MM.1S (cell line): ENCODE data around the gene STMP1.

Experiments used
- EZH2 ChIP-seq: fragments of 300-600 bp; sonication (generic); optimal IDR thresholded peaks from 2 replicates; pipeline ENCODE3; 2017; ENCODE audit warnings: low read depth, mild to moderate bottlenecking, antibody characterized with exemption, low read length, mixed read lengths
- EZH2phosphoT487 ChIP-seq: fragments of 300-600 bp; sonication (generic); IDR thresholded peaks from 2 replicates; pipeline ENCODE4 v1.6.1; 2018; ENCODE audit warnings: antibody characterized with exemption, low read length
- TF ChIP-seq, protein P1 (sequence below): fragments of 300-600 bp; sonication (generic); IDR thresholded peaks from 2 replicates; pipeline ENCODE4 v1.5.1; 2016; ENCODE audit warnings: antibody characterized with exemption, low read length, mixed read lengths

DNA sequence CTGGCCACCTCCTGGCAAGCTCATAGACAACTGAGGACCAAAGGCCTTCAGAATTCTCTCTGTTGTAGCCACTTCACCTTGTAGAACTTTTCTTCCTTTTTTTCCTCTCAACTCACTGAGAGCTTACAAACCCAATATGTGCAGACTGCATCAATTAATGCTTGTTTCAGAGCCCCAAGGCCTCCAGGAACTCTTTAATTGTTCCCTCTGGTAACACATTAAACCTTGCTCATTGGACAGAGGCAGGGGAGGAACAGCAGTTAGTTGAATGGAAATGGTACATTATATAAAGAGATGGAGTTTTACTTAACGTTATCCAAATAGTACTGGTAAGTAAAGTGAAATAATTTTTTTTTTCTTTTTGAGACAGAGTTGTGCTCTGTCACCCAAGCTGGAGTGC is 25.2 kb downstream of the STMP1 start:
- TF ChIP-seq, protein P1, sequence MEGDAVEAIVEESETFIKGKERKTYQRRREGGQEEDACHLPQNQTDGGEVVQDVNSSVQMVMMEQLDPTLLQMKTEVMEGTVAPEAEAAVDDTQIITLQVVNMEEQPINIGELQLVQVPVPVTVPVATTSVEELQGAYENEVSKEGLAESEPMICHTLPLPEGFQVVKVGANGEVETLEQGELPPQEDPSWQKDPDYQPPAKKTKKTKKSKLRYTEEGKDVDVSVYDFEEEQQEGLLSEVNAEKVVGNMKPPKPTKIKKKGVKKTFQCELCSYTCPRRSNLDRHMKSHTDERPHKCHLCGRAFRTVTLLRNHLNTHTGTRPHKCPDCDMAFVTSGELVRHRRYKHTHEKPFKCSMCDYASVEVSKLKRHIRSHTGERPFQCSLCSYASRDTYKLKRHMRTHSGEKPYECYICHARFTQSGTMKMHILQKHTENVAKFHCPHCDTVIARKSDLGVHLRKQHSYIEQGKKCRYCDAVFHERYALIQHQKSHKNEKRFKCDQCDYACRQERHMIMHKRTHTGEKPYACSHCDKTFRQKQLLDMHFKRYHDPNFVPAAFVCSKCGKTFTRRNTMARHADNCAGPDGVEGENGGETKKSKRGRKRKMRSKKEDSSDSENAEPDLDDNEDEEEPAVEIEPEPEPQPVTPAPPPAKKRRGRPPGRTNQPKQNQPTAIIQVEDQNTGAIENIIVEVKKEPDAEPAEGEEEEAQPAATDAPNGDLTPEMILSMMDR = no peak
- no peak for TF ChIP-seq EZH2
- no peak for TF ChIP-seq EZH2phosphoT487
